ENCODE results near the gene MGAT5.

MGAT5 gene

DNA sequence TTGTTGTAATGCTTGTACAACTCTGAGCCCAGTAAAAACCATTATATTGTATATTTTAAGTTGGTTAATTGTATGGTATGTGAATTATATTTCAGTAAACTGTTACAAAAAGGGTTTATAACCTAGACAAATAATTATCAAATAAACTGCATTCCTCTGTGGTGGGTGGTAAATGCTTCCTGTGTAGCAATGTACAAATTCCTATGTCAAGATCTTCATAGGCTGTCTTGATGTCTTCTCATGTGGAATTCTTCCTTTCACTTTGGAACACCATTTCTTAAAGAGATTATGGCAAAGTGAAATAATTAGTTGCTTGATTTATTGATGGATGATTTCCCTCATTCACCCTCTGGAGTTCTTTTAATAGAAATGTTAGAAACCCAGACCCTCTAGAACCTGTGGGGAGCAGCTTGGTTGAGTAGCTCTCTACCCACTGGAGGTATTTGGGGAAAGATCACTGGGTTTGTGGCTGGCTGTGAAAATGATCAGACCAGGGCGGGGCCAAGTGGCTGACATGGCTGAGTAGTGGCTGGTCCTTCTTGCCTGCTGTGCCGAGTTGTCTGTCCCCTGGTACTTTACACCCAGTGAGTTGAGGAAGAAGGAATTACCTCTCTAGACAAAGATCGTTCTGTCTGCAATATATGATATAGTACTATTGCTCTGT lies 22.4 kb upstream of the MGAT5 start:
- no peak for DNase-seq (ENCODE audit: low read depth in 2 of 2)

DNA sequence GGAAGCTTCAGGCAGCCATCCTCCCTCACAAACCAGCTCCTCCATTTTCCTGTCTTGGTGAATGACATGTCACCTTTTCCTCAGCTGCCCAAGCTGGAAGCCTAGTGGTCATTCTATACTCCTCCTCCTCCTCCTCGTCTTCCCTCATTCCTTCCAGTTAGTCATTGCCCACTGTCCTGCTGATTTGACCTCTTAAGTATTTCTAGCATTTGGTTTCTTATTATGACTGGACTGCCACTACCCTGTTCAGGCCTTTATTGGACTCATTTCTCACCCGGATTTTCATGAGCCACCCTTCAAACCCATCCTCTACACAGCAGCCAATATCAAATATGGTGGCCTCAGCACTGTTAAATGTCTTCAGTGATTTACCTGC lies 21.9 kb upstream of the MGAT5 start:
- DNase-seq (ENCODE audit: low read depth in 2 of 2) = no peak

DNA sequence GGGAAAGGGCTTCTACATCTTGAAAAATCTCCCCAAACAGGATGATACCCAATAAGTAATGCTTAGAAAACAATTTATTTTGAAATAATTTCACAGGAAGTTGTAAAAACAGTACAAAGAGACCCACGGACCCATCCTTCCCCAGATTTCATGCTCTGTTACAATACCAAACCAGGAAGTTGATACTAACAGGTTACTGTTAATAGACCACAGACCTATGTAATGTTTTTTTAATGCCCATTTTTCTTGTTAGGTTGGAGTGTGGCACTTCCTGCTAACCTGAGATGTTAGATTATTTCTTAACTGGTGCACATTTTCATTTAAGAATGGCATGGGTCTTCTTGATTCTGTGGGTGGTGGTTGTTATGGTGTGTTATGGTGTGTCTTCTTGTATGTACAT lies 21.4 kb upstream of the MGAT5 start:
- no peak for DNase-seq (ENCODE audit: low read depth in 2 of 2)

DNA sequence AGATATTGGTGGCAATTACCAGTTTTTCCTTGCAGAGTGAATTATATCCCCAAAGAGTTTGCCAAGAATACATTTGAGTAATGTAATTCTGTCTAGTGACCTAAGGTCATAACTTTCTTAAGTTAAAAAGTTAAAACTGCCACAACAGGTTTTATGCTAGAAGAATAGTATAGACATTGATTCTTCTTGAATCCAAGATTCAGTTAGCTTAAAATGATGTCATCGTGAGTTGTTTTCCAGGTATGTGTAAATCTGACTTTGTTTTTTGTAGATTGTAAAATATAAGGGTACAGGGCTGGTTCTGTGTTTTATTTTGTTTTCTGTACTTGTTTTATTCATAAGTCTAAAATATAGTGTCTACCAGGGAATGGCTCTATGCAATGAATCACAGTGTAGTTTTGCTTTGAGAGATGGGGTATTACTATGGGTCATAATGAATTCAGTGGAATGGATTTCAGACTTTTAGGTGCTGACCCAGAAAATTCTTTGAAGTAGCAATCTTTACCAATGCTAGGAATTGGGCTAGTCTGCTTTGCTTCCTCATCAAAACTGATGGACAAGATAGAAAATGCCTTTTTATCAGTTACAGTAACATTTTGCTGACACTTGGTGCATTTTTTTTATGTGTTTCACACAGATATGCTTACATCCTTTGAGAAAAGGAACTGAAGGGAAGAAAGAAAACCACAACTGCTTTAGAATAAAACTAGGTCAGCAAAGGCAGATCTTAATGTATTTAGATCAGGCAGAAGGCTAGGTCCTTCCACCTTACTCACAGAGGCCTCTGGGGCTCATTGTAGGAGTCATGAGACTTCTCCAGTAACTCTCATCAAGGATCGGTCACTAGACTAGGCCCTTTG lies 20.8 kb upstream of the MGAT5 start:
- no peak for DNase-seq (ENCODE audit: low read depth in 2 of 2)

DNA sequence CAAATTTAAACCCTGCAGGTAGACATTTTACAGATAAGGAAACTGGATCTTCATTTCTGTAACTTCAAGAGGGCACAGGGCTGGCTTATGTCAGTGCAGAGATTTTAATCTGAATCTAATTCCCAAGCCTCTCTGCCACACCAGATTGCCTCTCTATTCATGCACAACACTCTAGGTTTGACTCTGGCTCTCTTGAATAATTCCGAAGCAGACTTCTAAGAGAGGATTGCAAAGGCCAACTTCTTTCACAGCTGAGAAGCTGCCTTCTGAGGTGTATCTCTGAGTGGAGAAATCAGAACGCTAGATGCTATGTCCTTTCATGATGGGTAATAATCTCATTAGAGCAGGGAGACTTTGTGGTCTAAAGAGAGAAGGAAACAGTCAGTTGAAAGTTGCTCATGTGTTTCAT lies 20.1 kb upstream of the MGAT5 start:
- DNase-seq (ENCODE audit: low read depth in 2 of 2) = no peak

DNA sequence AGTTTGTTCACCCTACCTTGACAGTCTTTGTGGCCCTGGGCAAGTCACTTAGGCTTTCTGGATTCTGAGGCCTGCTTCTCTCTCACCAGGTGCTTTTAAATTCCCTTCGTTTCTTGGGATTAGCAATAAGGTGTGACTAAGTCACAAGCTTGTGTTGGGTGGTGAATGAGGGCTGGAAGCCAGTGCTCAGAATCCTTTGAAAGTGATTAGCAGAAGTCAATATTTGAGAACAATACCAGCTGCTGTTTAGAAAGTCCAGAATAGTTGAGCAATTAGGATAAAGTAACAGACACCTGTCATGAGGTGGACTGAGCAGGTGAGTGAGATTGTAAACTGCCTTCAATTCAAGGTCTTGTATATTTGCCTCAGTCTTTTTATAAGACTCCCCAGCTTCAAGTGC lies 19.3 kb upstream of the MGAT5 start:
- no peak for DNase-seq (ENCODE audit: low read depth in 2 of 2)

DNA sequence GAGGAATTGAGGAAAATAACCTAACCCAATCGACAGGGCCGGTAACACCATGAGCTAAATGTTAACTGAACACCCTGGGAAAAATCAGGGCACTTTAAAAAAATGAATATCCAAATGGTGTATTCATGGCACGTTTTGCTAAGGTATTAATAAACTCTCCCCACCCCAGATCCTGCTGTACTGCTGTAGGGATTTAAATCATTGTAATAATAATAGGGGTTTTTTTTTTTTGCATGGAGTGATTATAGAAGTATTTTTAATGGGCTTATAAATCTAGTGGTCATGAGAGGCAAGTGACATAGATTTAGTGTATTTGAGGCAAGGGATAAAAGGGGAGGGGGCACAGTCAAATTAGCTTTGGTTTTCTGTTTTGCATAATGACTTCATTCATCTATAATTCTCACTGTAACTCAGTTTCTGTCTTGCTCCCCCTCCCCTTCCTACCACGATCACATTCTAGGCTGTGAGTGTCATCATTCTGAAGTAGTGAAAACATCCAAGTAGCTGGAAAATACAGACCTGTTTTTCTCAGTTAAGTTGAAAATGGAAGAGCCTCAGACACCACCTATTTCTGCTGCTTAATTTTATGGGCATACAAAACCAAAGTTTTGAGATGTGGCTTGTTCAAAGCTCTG lies 18.2 kb upstream of the MGAT5 start:
- DNase-seq (ENCODE audit: low read depth in 2 of 2) = no peak

DNA sequence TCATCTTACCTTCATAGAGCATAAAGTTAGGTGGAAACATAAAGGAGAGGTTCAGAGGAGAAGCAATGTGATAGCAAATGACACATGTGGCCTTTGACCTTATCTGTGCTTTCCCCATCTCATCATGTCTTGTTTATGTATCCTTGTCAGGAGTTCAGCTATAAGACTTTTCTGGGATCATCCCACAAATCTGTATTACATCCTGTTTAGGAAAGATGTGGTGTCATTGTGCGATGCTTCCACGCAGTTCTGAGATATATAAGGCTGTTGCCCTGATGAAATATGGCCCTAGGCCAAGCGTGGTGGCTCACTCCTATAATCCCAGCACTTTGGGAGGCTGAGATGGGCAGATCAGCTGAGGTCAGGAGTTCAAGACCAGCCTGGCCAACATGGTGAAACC lies 15.5 kb upstream of the MGAT5 start:
- no peak for DNase-seq (ENCODE audit: low read depth in 2 of 2)

DNA sequence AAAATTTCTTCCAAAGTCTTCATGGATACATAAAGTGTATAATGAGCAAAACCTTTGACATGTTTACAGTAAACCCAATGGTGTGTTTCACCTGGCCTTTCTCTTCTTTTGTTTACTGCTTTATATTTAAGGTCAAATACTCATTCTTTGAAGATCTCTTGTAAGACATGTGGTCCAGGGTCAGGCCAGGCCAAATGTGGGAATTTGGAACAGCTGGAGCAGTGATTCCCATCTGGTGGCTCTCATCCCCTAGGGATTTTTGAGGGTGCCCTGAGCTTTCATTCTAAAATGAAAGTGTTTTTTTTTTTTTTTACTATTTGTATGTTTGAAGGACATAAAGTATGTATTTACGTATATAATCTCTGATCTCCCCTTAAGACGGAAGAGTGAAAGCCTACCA lies 13.8 kb upstream of the MGAT5 start:
- no peak for DNase-seq (ENCODE audit: low read depth in 2 of 2)

DNA sequence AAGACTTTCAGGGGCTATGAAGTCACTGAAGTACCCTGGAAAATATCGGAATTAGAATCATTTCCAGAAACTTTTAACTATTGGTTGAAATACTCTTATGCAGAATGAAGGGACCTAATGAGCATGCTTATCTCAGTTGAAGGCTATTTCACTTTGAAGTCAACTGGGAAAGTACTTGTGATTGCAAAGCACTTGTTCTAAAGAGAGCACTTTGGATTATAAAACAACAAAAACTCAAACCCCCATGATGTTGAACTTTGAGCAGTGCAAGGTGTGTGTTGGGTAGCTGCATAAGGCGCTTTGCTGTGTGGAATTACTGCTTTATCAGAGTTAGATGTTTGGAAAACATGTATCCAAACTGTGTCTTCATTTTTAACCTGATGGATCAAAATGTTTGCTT lies 12.0 kb upstream of the MGAT5 start:
- DNase-seq (ENCODE audit: low read depth in 2 of 2) = no peak

DNA sequence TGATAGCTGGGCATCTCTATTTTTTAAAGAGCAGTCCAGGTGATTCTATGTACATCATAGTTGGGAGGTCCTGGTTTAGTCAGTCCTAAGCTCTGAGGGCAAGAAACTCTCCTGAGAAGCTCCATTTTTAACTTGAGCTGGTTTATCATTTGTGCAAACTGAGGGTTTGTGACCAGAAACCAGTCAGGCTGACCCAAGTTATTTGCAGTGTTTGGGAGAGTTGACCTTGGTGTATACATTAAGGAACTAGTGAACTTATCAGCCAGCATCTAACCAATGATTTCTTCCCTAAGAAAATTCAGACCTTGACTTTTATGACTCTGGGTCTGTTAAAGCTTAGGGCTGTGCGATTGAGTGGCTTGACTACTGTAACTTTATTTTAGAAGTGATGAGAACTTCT lies 10.6 kb upstream of the MGAT5 start:
- no peak for DNase-seq (ENCODE audit: low read depth in 2 of 2)

DNA sequence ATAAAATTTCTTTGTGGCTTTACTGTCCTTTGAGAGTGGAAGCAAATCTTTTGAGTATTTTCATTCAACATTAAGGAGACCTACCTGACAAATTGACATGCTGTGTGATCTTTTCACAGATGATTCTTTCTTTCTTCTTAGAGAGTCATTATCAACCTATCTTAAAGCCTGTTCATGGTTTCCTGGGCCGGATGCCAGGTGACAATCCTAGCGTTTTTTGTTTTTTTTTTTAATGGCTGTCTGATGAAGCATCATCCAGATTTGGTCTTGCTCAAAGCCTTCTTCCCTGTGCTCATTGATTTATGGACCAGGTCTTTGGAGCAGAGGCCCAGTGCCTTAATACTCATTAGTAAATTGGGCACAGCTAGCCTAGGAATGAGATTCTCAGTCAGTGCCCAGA lies 9.8 kb upstream of the MGAT5 start:
- no peak for DNase-seq (ENCODE audit: low read depth in 2 of 2)

DNA sequence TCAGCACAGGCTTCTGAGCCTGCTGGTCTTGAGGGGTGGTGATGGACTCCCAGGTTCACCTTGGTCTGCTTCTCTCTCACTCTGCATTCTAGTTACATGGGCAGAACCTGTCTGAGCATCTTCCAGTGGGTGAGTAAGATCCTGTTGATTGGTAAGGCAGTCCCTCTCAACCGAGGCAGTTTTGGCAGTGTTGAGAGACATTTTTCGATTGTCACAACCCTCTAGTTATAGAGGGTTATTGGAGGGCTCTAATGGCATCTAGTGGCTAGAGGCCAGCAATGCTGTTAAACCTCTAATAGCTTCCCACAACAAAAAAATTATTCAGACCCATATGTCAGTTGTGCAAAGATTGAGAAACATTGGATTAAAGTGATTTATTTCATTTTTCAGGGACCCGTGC lies 9.3 kb upstream of the MGAT5 start:
- no peak for DNase-seq (ENCODE audit: low read depth in 2 of 2)

DNA sequence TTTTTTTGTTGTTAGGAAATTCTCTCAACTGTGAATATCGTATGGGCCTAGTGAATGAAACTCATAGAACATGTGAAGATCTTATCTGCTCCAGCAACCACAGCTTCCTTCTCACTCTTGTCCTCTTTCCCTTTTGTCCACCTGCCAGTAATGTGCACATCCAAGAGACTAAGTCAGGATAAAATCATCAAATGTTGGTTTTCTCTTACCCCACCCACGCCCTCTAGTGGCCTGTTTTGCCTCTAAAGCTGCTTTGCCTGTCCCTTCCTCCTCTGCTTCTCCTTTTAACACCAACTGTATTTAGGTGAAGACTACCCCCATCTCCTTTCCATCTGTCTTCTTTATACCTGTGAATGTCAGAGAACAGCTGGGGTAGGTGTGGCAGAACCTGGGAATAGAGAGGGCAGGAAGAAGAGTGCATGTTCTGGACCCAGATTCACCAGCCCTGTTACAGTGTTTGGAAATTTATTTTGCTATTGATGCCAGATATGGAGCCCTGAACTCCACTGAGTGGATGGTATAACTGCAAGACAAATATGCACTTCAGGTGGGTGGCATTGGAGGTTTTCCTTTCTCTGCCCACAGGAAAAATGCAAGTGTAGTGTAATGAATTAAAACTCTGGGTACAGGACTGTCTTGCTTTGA lies 8.4 kb upstream of the MGAT5 start:
- peak; percentile 55 to 67 for DNase-seq (ENCODE audit: low read depth in 2 of 2)

DNA sequence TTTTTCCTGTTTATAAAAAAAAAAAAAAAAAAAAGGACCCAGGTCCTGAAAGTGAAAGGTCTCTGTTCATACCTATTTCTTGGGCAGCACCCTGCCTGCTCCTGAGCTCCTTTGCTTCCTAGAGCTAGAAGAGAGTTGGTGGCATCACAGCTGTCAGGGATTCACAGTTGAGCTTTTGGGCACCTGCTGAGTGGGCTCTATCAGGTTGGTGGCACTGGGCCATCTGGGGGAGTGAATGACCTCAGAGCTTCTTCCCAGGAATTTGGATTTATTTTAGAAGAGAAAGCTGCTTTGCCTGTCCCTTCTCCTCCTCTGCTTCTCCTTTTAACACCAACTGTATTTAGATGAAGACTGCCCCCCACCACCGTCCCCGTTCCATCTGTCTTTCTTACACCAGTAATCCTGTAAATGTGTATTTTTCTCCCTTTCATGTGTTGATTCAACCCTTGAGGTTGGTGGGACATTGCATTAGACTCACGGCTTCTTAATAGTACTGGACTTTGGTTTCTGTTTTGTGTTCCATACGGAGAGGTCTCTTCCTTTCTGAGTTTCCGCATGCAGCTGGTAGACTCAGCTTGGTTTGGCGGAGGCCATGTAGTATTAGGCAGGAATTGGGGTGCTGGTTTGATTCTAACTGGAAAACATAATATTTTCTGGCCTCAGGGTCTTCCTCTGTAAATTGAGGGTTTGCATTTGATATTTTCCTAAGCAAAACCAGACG lies 7.6 kb upstream of the MGAT5 start:
- no peak for DNase-seq (ENCODE audit: low read depth in 2 of 2)

DNA sequence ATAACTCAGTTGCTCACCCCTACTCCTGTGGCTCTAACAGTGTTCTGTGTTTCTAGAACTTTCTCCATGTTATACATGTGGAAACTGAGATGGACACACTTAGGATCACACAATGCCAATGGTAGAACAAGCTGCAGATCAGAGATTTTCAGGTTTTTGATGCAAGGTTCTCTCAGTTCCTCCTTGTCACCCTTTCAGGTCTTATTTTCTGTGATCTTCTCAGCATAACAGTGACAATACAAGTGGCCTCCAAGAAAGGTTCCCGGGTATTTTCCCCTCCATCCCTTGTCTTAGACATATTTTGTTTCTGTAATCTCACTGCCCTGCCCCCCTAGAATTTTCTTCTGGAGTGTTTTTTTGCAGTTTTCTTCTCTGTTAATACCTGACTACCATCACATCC lies 6.2 kb upstream of the MGAT5 start:
- DNase-seq (ENCODE audit: low read depth in 2 of 2) = no peak

DNA sequence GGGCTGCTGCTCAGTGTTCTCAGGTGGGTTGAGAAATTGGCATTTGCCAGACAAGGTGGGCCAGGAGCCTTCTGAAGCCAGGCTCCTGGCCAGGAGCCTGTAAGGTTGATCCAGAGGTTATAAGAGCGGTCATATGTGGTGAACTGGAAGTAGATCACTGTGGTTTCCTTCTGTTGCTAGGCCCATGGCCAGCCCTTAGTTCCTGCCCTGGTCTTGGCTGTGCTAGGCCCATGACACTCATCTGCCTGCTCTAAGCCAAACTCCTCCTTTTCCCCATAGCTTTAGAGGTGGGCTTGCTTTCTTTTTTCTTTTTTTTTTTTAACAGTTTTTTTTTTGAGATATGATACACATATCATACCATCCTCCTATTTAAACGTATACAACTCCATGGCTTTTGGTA lies 5.0 kb upstream of the MGAT5 start:
- DNase-seq (ENCODE audit: low read depth in 2 of 2) = no peak

DNA sequence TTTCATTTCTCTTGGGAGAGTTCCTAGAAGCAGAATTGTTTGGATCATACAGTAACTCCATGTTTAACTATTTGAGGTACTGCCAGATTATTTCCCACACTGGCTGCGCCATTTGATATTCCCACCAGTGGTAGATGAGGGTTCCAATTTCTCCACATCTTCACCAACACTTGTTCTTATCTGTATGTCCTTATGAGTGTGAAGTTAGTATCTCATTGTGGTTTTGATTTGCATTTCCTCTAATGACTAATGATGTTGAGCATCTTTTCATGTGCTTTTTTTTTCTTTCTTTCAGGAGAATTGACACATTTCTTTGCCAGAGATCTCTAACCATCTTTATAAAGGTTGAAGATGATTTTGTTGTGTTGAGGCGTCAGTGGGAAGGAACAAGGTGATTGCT lies 4.1 kb upstream of the MGAT5 start:
- no peak for DNase-seq (ENCODE audit: low read depth in 2 of 2)

DNA sequence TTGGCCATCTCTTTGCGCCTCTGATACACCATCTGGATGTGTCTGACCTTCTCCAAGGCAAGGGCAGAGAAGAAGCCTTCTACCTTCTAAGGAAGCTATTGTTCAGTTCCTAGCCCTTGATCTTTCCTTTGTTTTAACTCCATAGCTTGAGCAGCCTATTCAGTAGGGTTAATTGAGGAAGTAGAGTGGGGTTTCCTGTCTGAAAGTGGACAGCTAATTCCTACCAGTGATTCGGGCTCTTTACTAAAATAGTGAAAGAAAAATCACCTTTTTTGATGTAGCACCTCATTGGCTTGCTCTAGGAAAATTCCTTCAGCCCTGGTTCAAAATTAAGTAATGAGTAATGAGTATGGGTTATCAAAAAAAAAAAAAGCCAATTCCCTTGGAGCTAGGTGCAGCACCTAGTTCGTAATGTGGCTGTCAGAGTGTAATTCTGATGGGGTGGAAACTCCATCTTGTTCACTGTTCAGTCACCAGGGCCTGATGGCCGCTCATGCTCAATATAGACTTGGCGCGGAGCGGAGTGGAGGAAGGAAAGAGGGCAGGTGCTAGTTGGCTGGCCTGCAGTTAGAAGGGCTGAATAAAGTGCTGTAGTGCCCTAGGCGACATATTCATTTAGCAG lies 2.9 kb upstream of the MGAT5 start:
- DNase-seq (ENCODE audit: low read depth in 2 of 2) = no peak

DNA sequence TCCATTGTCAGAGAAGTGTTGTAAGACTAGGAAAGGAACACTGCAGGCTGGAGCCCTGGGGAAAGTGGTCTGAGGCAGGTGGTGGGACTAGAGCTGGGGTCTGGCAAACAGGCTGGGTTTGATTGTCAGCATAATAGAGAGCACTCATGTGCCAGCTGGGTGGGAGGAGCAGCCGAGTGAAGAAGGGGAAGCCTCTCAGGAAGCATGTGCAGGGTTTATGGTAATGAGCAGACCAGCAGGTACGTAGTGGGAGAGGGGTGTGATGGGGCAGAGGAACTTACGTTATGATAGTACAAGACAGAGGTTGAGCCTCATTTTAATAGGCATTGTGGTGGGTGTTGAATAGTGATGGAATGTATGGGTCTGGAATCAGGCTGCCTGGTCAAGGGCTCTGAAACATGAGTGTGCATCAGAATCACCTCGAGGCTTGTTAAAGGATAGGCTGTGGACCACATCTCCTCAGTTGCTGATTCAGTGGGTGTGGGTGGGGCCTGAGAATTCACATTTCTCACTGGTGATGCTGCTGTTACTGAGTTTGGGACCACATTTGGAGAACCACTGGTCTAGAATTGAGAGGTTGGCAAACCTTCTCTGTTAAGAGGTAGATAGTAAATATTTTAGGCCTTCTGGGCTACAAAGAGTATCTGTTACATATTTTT lies 1.7 kb upstream of the MGAT5 start:
- DNase-seq (ENCODE audit: low read depth in 2 of 2) = peak; percentile 23 to 65

DNA sequence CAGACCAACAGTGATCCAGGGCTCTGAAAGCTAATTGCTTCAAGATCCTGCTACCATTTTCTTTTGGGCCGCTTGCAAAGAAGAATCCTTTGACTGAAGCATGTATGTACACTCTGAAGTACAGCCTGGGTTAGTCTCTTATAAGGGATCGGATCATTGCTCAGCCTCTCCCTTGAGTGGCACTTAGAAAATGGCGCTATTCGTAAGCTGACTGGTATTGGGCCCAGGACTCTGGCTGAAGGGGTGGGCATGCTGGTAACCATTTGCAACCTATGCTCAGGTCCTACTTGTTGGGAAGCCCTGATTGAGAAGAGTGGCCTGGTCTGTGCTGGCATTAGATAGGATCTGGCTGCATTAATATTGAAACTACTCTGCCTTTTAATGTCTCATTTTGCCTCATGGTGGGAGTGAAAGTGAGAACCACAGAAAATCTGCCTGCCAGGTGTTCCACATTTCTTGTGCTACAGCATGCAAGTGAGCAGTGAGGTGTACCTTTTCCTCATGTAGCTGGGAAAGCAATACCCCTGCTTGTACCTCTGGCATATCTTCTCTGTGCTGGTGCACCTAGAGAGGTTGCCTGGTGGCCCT lies 661 bp upstream of the MGAT5 start:
- no peak for DNase-seq (ENCODE audit: low read depth in 2 of 2)
